ENCODE results near the gene ARHGAP42.

- TF ChIP-seq CTCF (IDR thresholded peaks at IDR 0.05) (no peak), POLR2A (IDR thresholded peaks at IDR 0.05) (no peak)
These were observed 130.5 kb downstream of the ARHGAP42 start for GRCh38 chr11:100817620-100818019.
